OCI-LY7 (cell line): ENCODE measurements around the gene ABCC11. TPM values are rescaled to one million over a fixed set of nuclear protein-coding genes. Genes with fewer than 3 reads are reported as not detected.

Experiments
- BruUV-seq: library from RNA; stranded (reverse); fragments of 400-500 nt; replicated peaks from 2 replicates; lab custom pipeline; 2021; lab: Mats Ljungman, UMichigan
- CTCF ChIA-PET: fragments of 300-600 bp; sonication (Branson Sonifier 250); formaldehyde crosslinking; loops from one replicate; lab custom pipeline; 2022; ENCODE audit warnings: antibody characterized with exemption; ENCODE audit not compliant: unreplicated experiment; lab: Charles Lee
- POLR2A ChIA-PET: fragments of 300-600 bp; sonication (Branson Sonifier 250); formaldehyde crosslinking; loops from one replicate; lab custom pipeline; 2022; ENCODE audit warnings: antibody characterized with exemption; lab: Charles Lee
- DNase-seq: peaks from one replicate; pipeline ENCODE4 v3.0.0-alpha.2; 2015; ENCODE audit warnings: low spot score
- H2AFZ ChIP-seq: fragments of 200-600 bp; sonication (generic), shearing (Covaris generic); 2 replicates; pipeline ENCODE4 v1.6.1; 2014; ENCODE audit warnings: mild to moderate bottlenecking, antibody characterized with exemption, low read length, moderate library complexity
- H3K27ac ChIP-seq: fragments of 200-600 bp; sonication (generic); 2 replicates; pipeline ENCODE4 v1.5.1; 2014; ENCODE audit warnings: mixed run types, low read depth, mild to moderate bottlenecking, moderate library complexity, low read length, inconsistent platforms; ENCODE audit not compliant: poor library complexity, severe bottlenecking
- H3K36me3 ChIP-seq: fragments of 200-600 bp; sonication (generic); 2 replicates; pipeline ENCODE4 v1.6.1; 2014; ENCODE audit warnings: mild to moderate bottlenecking, antibody characterized with exemption, low read length, moderate library complexity, mixed read lengths; ENCODE audit not compliant: insufficient read depth
- H3K4me1 ChIP-seq: fragments of 200-600 bp; sonication (generic); 2 replicates; pipeline ENCODE4 v1.5.1; 2014; ENCODE audit warnings: mild to moderate bottlenecking, low read length; ENCODE audit not compliant: insufficient read depth, poor library complexity, severe bottlenecking
- H3K4me2 ChIP-seq: fragments of 200-600 bp; sonication (generic); 2 replicates; pipeline ENCODE4 v1.6.1; 2014; ENCODE audit warnings: mild to moderate bottlenecking, low read length
- H3K4me3 ChIP-seq: fragments of 200-600 bp; sonication (generic); 2 replicates; pipeline ENCODE4 v1.5.1; 2014; ENCODE audit warnings: mild to moderate bottlenecking, low read depth, low read length; ENCODE audit not compliant: poor library complexity, severe bottlenecking
- H3K79me2 ChIP-seq: fragments of 200-600 bp; sonication (generic); 2 replicates; pipeline ENCODE4 v1.6.1; 2016; ENCODE audit warnings: low read depth, mild to moderate bottlenecking, low read length, moderate library complexity, mixed read lengths; ENCODE audit not compliant: insufficient read depth
- H3K9me2 ChIP-seq: fragments of 200-600 bp; sonication (generic); 2 replicates; pipeline ENCODE4 v1.6.1; 2016; ENCODE audit warnings: mild to moderate bottlenecking, low read length, mixed read lengths; ENCODE audit not compliant: insufficient read depth
- H3K9me3 ChIP-seq: fragments of 200-600 bp; sonication (generic); 2 replicates; pipeline ENCODE4 v1.6.1; 2014; ENCODE audit warnings: mild to moderate bottlenecking, mixed run types, low read length, mixed read lengths
- H4K20me1 ChIP-seq: fragments of 200-600 bp; sonication (generic); 2 replicates; pipeline ENCODE4 v1.6.1; 2014; ENCODE audit warnings: mild to moderate bottlenecking, antibody characterized with exemption, low read length, moderate library complexity, mixed read lengths; ENCODE audit not compliant: insufficient read depth
- EZH2phosphoT487 ChIP-seq: fragments of 200-600 bp; sonication (generic); IDR thresholded peaks from 2 replicates; pipeline ENCODE4 v1.6.1; 2018; ENCODE audit warnings: low read depth, borderline replicate concordance, mild to moderate bottlenecking, mixed run types, antibody characterized with exemption, low read length, moderate library complexity, mixed read lengths
- intact Hi-C: fragments of 100-400 bp; cut with micrococcal nuclease; formaldehyde crosslinking; loops from one replicate; pipeline ENCODE4 v1.10.0; 2022; ENCODE audit not compliant: unreplicated experiment
- total RNA-seq, 2 experiments: library from RNA; depleted of rRNA in 1 of 2; stranded (reverse); fragments of >200 nt in 1 of 2; shearing (Covaris generic) in 1 of 2; gene quantifications; 2 replicates each; pipeline ENCODE4 v1.2.3, GENCODE V29; 2014 to 2022
- TF ChIP-seq, protein P1 (sequence below): fragments of 200-600 bp; sonication (generic); conservative IDR thresholded peaks from 2 replicates; pipeline ENCODE4 v1.5.1; 2014; ENCODE audit warnings: mild to moderate bottlenecking, antibody characterized with exemption, low read length, moderate library complexity, mixed read lengths

The ABCC11 gene
- total RNA-seq, 2 experiments from 2014 or later: 0.10 TPM; not detected in 1

DNA sequence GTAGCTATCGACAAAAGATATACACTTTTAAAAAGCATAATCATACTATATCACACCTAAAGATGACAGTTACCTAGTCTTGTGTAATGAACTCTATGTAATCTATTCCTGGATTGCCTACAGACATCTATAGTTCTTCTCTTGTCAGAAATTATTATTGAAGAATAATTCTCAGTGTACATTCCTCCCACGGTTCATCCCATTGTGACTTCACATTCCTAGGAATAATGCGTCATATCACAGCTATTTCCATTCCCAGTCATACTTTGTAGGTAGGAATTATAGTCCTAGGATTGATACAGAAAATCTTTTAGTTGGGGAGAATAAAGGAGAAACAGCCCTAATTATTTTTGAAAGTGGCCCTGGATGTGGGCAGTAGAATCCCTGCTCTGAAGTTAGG is 44.0 kb upstream of the ABCC11 start:
- no peaks in the 10 kb centered on the region for H3K9me3 ChIP-seq
- no peak overlapping the region for H2AFZ ChIP-seq
- TF ChIP-seq, protein P1, sequence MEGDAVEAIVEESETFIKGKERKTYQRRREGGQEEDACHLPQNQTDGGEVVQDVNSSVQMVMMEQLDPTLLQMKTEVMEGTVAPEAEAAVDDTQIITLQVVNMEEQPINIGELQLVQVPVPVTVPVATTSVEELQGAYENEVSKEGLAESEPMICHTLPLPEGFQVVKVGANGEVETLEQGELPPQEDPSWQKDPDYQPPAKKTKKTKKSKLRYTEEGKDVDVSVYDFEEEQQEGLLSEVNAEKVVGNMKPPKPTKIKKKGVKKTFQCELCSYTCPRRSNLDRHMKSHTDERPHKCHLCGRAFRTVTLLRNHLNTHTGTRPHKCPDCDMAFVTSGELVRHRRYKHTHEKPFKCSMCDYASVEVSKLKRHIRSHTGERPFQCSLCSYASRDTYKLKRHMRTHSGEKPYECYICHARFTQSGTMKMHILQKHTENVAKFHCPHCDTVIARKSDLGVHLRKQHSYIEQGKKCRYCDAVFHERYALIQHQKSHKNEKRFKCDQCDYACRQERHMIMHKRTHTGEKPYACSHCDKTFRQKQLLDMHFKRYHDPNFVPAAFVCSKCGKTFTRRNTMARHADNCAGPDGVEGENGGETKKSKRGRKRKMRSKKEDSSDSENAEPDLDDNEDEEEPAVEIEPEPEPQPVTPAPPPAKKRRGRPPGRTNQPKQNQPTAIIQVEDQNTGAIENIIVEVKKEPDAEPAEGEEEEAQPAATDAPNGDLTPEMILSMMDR: no peak
- TF ChIP-seq EZH2phosphoT487: no peak
- no TSS peak for BruUV-seq
- H3K9me2 ChIP-seq: no peaks in the 10 kb centered on the region
- H3K4me3 ChIP-seq: no peak overlapping the region
- no peaks in the 10 kb centered on the region for H4K20me1 ChIP-seq
- no peak for DNase-seq
- no peaks in the 10 kb centered on the region for H3K4me1 ChIP-seq
- no peak overlapping the region for H3K4me2 ChIP-seq
- intact Hi-C loops: no loop called here
- H3K36me3 ChIP-seq: peaks cover 7% of the 10 kb centered on the region; the same call in 1 of the 2 replicates
- CTCF ChIA-PET: no interaction called here
- no peaks in the 10 kb centered on the region for H3K79me2 ChIP-seq
- H3K27ac ChIP-seq: no peak overlapping the region
- POLR2A ChIA-PET: interaction anchor here (0.6 kb wide), 1 partner anchor 20 kb away, joined by 3 read pairs; no protein-coding TSS in a partner anchor

DNA sequence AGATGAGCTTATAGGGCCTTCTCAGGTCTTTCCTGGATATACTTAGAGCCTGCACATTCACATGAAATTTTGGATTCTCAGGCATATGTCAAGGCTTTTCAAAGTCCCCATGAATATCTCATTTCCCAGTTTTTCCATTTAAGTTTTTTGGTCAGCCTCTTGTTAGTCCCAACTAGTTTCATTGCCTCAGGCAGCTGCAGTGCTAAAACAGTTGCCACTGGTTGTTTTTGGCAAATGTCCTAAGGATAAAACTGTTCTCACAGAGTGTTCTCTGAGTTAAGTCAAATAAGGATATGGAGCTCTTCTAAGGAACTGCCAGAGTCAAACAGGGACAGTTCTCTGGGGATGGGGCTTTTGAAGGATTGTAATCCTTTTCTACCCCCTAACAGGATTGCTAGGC is 39.9 kb upstream of the ABCC11 start:
- POLR2A ChIA-PET: no interaction called here
- Histone ChIP-seq H3K9me3 (no peaks in the 10 kb centered on the region), H4K20me1 (no peaks in the 10 kb centered on the region), H3K36me3 (peaks cover 3% of the 10 kb centered on the region; the same call in 1 of the 2 replicates), H3K27ac (no peak overlapping the region), H3K4me2 (no peak overlapping the region), H3K79me2 (no peaks in the 10 kb centered on the region), H3K9me2 (no peaks in the 10 kb centered on the region), H3K4me3 (no peak overlapping the region), H3K4me1 (no peaks in the 10 kb centered on the region), H2AFZ (no peak overlapping the region)
- CTCF ChIA-PET: no interaction called here
- TF ChIP-seq, protein P1: no peak
- TF ChIP-seq EZH2phosphoT487: no peak
- intact Hi-C loops: no loop called here
- no peak for DNase-seq
- no TSS peak for BruUV-seq

DNA sequence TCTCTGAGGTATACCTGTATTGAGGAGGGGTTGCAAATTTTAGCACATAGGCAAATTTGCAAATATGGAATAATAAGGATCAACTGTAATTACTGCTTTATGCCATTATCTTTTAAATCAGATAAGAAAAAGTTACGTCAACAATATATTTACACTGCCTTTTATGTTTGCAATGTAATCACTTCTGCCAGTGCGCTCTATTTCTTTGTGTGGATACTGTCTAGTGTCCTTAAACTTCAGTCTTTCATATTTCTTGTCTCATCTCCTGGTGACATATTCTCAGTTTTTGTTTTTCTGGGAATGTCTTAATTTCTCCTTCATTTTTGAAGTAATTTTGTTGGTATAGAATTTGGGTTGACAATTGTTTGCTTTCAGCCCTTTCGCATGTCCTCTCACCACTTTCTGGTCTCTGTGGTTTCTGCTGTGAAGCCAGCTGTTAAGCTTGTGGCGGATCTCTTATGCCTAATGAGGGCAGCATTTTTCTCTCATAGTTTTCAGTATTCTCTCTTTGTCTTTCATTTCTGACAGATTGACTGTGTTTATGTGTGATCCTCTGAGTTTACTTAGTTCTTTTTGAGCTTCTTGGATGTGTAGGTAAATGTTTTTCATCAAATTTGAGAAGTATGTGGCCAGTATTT is 37.6 kb upstream of the ABCC11 start:
- intact Hi-C loops: no loop called here
- H3K9me3 ChIP-seq: no peaks in the 10 kb centered on the region
- H3K9me2 ChIP-seq: no peaks in the 10 kb centered on the region
- H3K4me2 ChIP-seq: no peak overlapping the region
- no peaks in the 10 kb centered on the region for H3K79me2 ChIP-seq
- H3K36me3 ChIP-seq: peaks cover 3% of the 10 kb centered on the region; the same call in 1 of the 2 replicates
- no peaks in the 10 kb centered on the region for H4K20me1 ChIP-seq
- no peak for DNase-seq
- no peak overlapping the region for H2AFZ ChIP-seq
- BruUV-seq: no TSS peak
- H3K27ac ChIP-seq: no peak overlapping the region
- no peak overlapping the region for H3K4me3 ChIP-seq
- CTCF ChIA-PET: no interaction called here
- TF ChIP-seq EZH2phosphoT487: no peak
- TF ChIP-seq, protein P1: no peak
- no peaks in the 10 kb centered on the region for H3K4me1 ChIP-seq
- POLR2A ChIA-PET: interaction anchor here (0.6 kb wide), 1 partner anchor 30 kb away, joined by 4 read pairs; no protein-coding TSS in a partner anchor
